Activated CD8-positive, alpha-beta T cell treated with anti-CD3 and anti-CD28 coated beads, Interleukin-2, amount 10 ng/mL, durations not matched to agents 7 days and 5 days (primary cell): ENCODE results near the gene UNC13A. TPM values are rescaled to one million over a fixed set of nuclear protein-coding genes. Genes with fewer than 3 reads are reported as not detected.

Source experiments
- ATAC-seq: fragments of 150-1000 bp; cut with Tn5 transposase; one replicate; pipeline ENCODE4 v1.10.0; 2021; ENCODE audit warnings: moderate library complexity
- CTCF ChIA-PET: fragments of 350-600 bp; sonication (Branson Sonifier 250); formaldehyde crosslinking; loops from one replicate; lab custom pipeline; 2021; ENCODE audit warnings: antibody characterized with exemption; lab: Charles Lee
- POLR2A ChIA-PET: fragments of 350-600 bp; sonication (Branson Sonifier 250); formaldehyde crosslinking; loops from one replicate; lab custom pipeline; 2021; ENCODE audit warnings: antibody characterized with exemption; lab: Charles Lee
- DNase-seq: peaks from one replicate; pipeline ENCODE4 v3.0.0-alpha.2; 2020
- H3K27ac Mint-ChIP-seq: one replicate; pipeline ENCODE4 v1.8.0; 2021; ENCODE audit warnings: mild to moderate bottlenecking, mixed read lengths
- H3K27me3 Mint-ChIP-seq: one replicate; pipeline ENCODE4 v1.8.0; 2021; ENCODE audit warnings: low read depth, mixed read lengths
- H3K36me3 Mint-ChIP-seq: one replicate; pipeline ENCODE4 v1.8.0; 2021; ENCODE audit warnings: low read depth, mixed read lengths
- H3K4me1 Mint-ChIP-seq: one replicate; pipeline ENCODE4 v1.8.0; 2021; ENCODE audit warnings: low read depth, mixed read lengths
- H3K4me3 Mint-ChIP-seq: one replicate; pipeline ENCODE4 v1.8.0; 2021; ENCODE audit warnings: mild to moderate bottlenecking, mixed read lengths
- H3K9me3 Mint-ChIP-seq: one replicate; pipeline ENCODE4 v1.8.0; 2022; ENCODE audit warnings: mixed read lengths; ENCODE audit not compliant: insufficient read depth
- total RNA-seq, 2 experiments: library from RNA; stranded (reverse); gene quantifications; one replicate each; pipeline ENCODE4 v1.2.3, GENCODE V29; 2021

The UNC13A gene
- total RNA-seq: under 1 TPM; 0.03 TPM

- H3K27ac Mint-ChIP-seq: no peak within 1 kb of the TSS
- H3K27me3 Mint-ChIP-seq: peaks cover 41% of the 10 kb centered on the region
- H3K9me3 Mint-ChIP-seq: no peaks in the 10 kb centered on the region
- DNase-seq: peak; percentile 61
- ATAC-seq: peak; percentile 78
- H3K4me3 Mint-ChIP-seq: no peak within 1 kb of the TSS
- ChIA-PET POLR2A (no interaction called here), CTCF (no interaction called here)
- peaks cover 11% of the 10 kb centered on the region for H3K4me1 Mint-ChIP-seq
- H3K36me3 Mint-ChIP-seq: peaks cover 2% of the 10 kb centered on the region
Measured at GRCh38 chr19:17687857-17688784, at the start of gene UNC13A. Gene UNC13A, minus strand, starts transcription at chr19:17688354. Its CDS starts 155 bp downstream, at chr19:17688199.

GRCh38 chr19:17737690-17738153, 49.6 kb upstream of the UNC13A start:
- POLR2A ChIA-PET: no interaction called here

GRCh38 chr19:17735410-17735809, 47.3 kb upstream of the UNC13A start:
- Mint-ChIP-seq H3K9me3 (no peaks in the 10 kb centered on the region), H3K4me3 (no peak overlapping the region), H3K4me1 (peaks cover 12% of the 10 kb centered on the region), H3K27me3 (no peaks in the 10 kb centered on the region), H3K27ac (no peak overlapping the region), H3K36me3 (peaks cover 44% of the 10 kb centered on the region)
- POLR2A ChIA-PET: interaction anchor here (0.5 kb wide), 1 partner anchor 151 kb away, joined by 3 read pairs; no protein-coding TSS in a partner anchor
- CTCF ChIA-PET: no interaction called here
- DNase-seq (no peak), ATAC-seq (no peak)

More at GRCh38 chr19:17737690-17738153, 49.6 kb upstream of the UNC13A start:
- Mint-ChIP-seq H3K9me3 (no peaks in the 10 kb centered on the region), H3K27ac (no peak overlapping the region), H3K4me1 (peaks cover 1% of the 10 kb centered on the region), H3K27me3 (no peaks in the 10 kb centered on the region), H3K4me3 (no peak overlapping the region), H3K36me3 (peaks cover 34% of the 10 kb centered on the region)
- DNase-seq (no peak), ATAC-seq (no peak)
- CTCF ChIA-PET: interaction anchor here (0.6 to 1.8 kb wide), 2 partner anchors 15 to 122 kb away, joined by 3 to 4 read pairs; partner anchors contain the start of gene RPL18A

- H3K4me1 Mint-ChIP-seq: peaks cover 16% of the 10 kb centered on the region
- H3K27me3 Mint-ChIP-seq: no peaks in the 10 kb centered on the region
- no peak for DNase-seq
- H3K36me3 Mint-ChIP-seq: peaks cover 54% of the 10 kb centered on the region
- CTCF ChIA-PET: no interaction called here
- H3K4me3 Mint-ChIP-seq: no peak overlapping the region
- no peak overlapping the region for H3K27ac Mint-ChIP-seq
- no peaks in the 10 kb centered on the region for H3K9me3 Mint-ChIP-seq
- no peak for ATAC-seq
- POLR2A ChIA-PET: no interaction called here
Measured at GRCh38 chr19:17734146-17734545, 46.0 kb upstream of the UNC13A start.

- ChIA-PET CTCF (no interaction called here), POLR2A (no interaction called here)
- Mint-ChIP-seq H3K27ac (no peak overlapping the region), H3K9me3 (no peaks in the 10 kb centered on the region), H3K27me3 (no peaks in the 10 kb centered on the region), H3K36me3 (peaks cover 56% of the 10 kb centered on the region), H3K4me1 (peaks cover 16% of the 10 kb centered on the region), H3K4me3 (no peak overlapping the region)
- no peak for ATAC-seq
- DNase-seq: no peak
Measured at GRCh38 chr19:17733127-17733526, 45.0 kb upstream of the UNC13A start.

GRCh38 chr19:17727843-17728242, 39.7 kb upstream of the UNC13A start:
- H3K27ac Mint-ChIP-seq: no peak overlapping the region
- DNase-seq (no peak), ATAC-seq (no peak)
- ChIA-PET CTCF (interaction anchor here (0.8 kb wide), 1 partner anchor 26 kb away, joined by 3 read pairs; no protein-coding TSS in a partner anchor), POLR2A (no interaction called here)
- H3K27me3 Mint-ChIP-seq: no peaks in the 10 kb centered on the region
- peaks cover 16% of the 10 kb centered on the region for H3K4me1 Mint-ChIP-seq
- H3K4me3 Mint-ChIP-seq: no peak overlapping the region
- H3K9me3 Mint-ChIP-seq: no peaks in the 10 kb centered on the region
- H3K36me3 Mint-ChIP-seq: peaks cover 55% of the 10 kb centered on the region

- Mint-ChIP-seq H3K4me3 (no peak overlapping the region), H3K4me1 (peaks cover 17% of the 10 kb centered on the region), H3K9me3 (no peaks in the 10 kb centered on the region), H3K36me3 (peaks cover 51% of the 10 kb centered on the region), H3K27me3 (no peaks in the 10 kb centered on the region), H3K27ac (no peak overlapping the region)
- ChIA-PET POLR2A (no interaction called here), CTCF (interaction anchor here (0.8 kb wide), 1 partner anchor 27 kb away, joined by 3 read pairs; no protein-coding TSS in a partner anchor)
- DNase-seq (no peak), ATAC-seq (no peak)
Measured at GRCh38 chr19:17726964-17727773, 39.0 kb upstream of the UNC13A start.

GRCh38 chr19:17726136-17726741, 38.1 kb upstream of the UNC13A start:
- ATAC-seq (no peak), DNase-seq (no peak)
- peaks cover 49% of the 10 kb centered on the region for H3K36me3 Mint-ChIP-seq
- peaks cover 24% of the 10 kb centered on the region for H3K4me1 Mint-ChIP-seq
- H3K9me3 Mint-ChIP-seq: no peaks in the 10 kb centered on the region
- no peak overlapping the region for H3K4me3 Mint-ChIP-seq
- no peaks in the 10 kb centered on the region for H3K27me3 Mint-ChIP-seq
- H3K27ac Mint-ChIP-seq: no peak overlapping the region
- CTCF ChIA-PET: interaction anchor here (0.7 kb wide), 1 partner anchor 33 kb away, joined by 4 read pairs; no protein-coding TSS in a partner anchor
- POLR2A ChIA-PET: no interaction called here

GRCh38 chr19:17725422-17726078, 37.4 kb upstream of the UNC13A start:
- POLR2A ChIA-PET: no interaction called here

GRCh38 chr19:17724655-17725054, 36.5 kb upstream of the UNC13A start:
- H3K9me3 Mint-ChIP-seq: no peaks in the 10 kb centered on the region
- no peak for ATAC-seq
- H3K27me3 Mint-ChIP-seq: no peaks in the 10 kb centered on the region
- DNase-seq: no peak
- H3K27ac Mint-ChIP-seq: no peak overlapping the region
- ChIA-PET CTCF (interaction anchor here (1.0 to 1.5 kb wide), 2 partner anchors 39 to 213 kb away, joined by 3 read pairs; no protein-coding TSS in a partner anchor), POLR2A (no interaction called here)
- no peak overlapping the region for H3K4me3 Mint-ChIP-seq
- peaks cover 24% of the 10 kb centered on the region for H3K4me1 Mint-ChIP-seq
- peaks cover 43% of the 10 kb centered on the region for H3K36me3 Mint-ChIP-seq

More at GRCh38 chr19:17725422-17726078, 37.4 kb upstream of the UNC13A start:
- CTCF ChIA-PET: interaction anchor here (0.7 to 1.5 kb wide), 5 partner anchors 16 to 212 kb away, joined by 3 to 4 read pairs (median 3); partner anchors contain the start of gene RPL18A
- DNase-seq: no peak
- Mint-ChIP-seq H3K4me1 (peaks cover 24% of the 10 kb centered on the region), H3K36me3 (peaks cover 48% of the 10 kb centered on the region), H3K9me3 (no peaks in the 10 kb centered on the region), H3K4me3 (no peak overlapping the region), H3K27ac (no peak overlapping the region), H3K27me3 (no peaks in the 10 kb centered on the region)
- no peak for ATAC-seq
